ENCODE data around the gene PLAC8. TPM values are rescaled to one million over a fixed set of nuclear protein-coding genes. Genes with fewer than 3 reads are reported as not detected.
"Not testable (repeated sequence)": the region's sequence is repeated elsewhere in the genome, so short reads cannot be mapped to it uniquely, and the experiment has no call there.

Gene PLAC8
- total and polyA plus RNA-seq, 12 donors: 0.39 to 9.4 (median 0.63) TPM

DNA sequence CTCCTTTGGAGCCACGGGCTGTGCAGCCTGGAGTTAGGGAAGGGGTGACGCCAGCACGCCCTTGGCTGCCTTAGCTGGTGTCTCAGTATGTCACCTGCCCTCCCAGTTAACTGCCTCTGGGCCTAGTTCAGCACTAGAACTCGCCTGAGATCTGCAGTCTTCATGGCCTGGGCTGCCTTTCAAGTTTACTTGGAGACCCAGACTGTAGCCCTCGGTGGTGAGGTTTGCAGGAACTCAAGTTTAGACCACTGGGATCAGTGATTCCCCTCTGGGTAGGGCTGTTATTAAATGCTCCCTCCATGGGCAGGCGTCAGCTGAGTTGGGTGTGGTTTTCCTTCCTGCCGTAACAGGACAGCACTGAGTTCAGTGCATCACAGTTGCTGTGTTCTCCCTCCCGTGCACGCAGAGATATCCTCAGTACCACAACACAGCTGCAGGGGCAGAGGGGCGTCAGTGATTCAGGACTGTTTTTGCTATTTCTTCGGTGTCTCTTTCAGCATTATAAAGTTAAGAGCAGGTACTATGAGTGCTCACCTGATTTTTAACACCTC lies 30.5 kb downstream of the PLAC8 start:
- peaks cover 0 to 11% (median 0%) of the 10 kb centered on the region in 11 donors for H3K9me3 ChIP-seq
- WGBS, 2 donors: 45 to 56% methylated on average over 11 of the region's 11 CpGs
- H3K4me3 ChIP-seq: no peak overlapping the region
- H3K4me1 ChIP-seq: peaks cover 0 to 21% (median 0%) of the 10 kb centered on the region in 9 donors
- no peaks in the 10 kb centered on the region for H3K36me3 ChIP-seq
- H3K27me3 ChIP-seq: no peaks in the 10 kb centered on the region
- intact Hi-C loops (cut with DNase I): no loop called here
- ATAC-seq: peak in 5 of 8 donors; percentile 52 to 76 (median 60)
- TF ChIP-seq, protein P1, sequence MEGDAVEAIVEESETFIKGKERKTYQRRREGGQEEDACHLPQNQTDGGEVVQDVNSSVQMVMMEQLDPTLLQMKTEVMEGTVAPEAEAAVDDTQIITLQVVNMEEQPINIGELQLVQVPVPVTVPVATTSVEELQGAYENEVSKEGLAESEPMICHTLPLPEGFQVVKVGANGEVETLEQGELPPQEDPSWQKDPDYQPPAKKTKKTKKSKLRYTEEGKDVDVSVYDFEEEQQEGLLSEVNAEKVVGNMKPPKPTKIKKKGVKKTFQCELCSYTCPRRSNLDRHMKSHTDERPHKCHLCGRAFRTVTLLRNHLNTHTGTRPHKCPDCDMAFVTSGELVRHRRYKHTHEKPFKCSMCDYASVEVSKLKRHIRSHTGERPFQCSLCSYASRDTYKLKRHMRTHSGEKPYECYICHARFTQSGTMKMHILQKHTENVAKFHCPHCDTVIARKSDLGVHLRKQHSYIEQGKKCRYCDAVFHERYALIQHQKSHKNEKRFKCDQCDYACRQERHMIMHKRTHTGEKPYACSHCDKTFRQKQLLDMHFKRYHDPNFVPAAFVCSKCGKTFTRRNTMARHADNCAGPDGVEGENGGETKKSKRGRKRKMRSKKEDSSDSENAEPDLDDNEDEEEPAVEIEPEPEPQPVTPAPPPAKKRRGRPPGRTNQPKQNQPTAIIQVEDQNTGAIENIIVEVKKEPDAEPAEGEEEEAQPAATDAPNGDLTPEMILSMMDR (IDR thresholded peaks at IDR 0.05): peak in 1 of 9 donors; percentile 6
- peak overlapping the region in 1 of 10 donors; percentile 64 for H3K27ac ChIP-seq
- no peak for DNase-seq

- intact Hi-C loops (cut with DNase I): no loop called here
- no peak overlapping the region for H3K4me3 ChIP-seq
- TF ChIP-seq, protein P1 (IDR thresholded peaks at IDR 0.05): no peak
- WGBS, 2 donors: 80 to 96% methylated on average over 4 of the region's 4 CpGs
- H3K9me3 ChIP-seq: peaks cover 0 to 11% (median 0%) of the 10 kb centered on the region in 11 donors
- ATAC-seq: no peak
- peaks cover 0 to 21% (median 0%) of the 10 kb centered on the region in 9 donors for H3K4me1 ChIP-seq
- no peaks in the 10 kb centered on the region for H3K36me3 ChIP-seq
- no peak for DNase-seq
- no peak overlapping the region for H3K27ac ChIP-seq
- no peaks in the 10 kb centered on the region for H3K27me3 ChIP-seq
Observed at GRCh38 chr4:83082777-83083176, 31.8 kb downstream of the PLAC8 start.

DNA sequence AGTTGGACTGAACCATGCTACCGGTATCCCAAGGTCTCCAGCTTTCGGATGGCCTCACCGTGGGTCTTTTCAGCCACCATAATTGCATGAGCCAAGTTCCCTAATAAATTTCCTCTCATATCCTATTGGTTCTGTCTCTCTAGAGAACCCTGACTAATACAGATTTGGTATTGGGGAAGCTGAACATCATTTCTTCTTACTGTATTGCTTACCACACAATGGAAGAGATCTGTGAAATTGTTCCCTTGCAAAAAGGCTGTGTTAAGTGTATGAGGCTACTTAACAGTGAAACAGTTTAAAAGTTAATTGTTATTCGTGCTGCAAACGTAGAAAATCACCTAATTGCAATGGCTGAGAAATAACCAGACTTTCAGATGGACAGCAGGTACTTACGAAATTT lies 34.0 kb downstream of the PLAC8 start:
- ATAC-seq (no peak), DNase-seq (no peak)
- TF ChIP-seq, protein P1 (IDR thresholded peaks at IDR 0.05): no peak
- Histone ChIP-seq H3K36me3 (peaks cover 0 to 20% (median 13%) of the 10 kb centered on the region in 9 donors), H3K27ac (no peak overlapping the region), H3K9me3 (peaks cover 0 to 11% (median 0%) of the 10 kb centered on the region in 11 donors), H3K27me3 (no peaks in the 10 kb centered on the region), H3K4me1 (peaks cover 0 to 26% (median 0%) of the 10 kb centered on the region in 9 donors), H3K4me3 (no peak overlapping the region)
- WGBS, 2 donors: 91 to 92% methylated on average over 6 of the region's 6 CpGs
- intact Hi-C loops (cut with DNase I): no loop called here

- intact Hi-C loops (cut with DNase I): loop anchor here in 6 of 10 donors (2.0 to 10.0 kb wide), 2 partner anchors 179 to 185 kb away; no protein-coding TSS in a partner anchor
- Histone ChIP-seq H3K4me1 (peaks cover 0 to 16% (median 0%) of the 10 kb centered on the region in 9 donors), H3K9me3 (no peaks in the 10 kb centered on the region), H3K4me3 (no peak overlapping the region), H3K27ac (peak overlapping the region in 2 of 10 donors; percentile 22 to 35), H3K36me3 (peaks cover 0 to 63% (median 25%) of the 10 kb centered on the region in 9 donors), H3K27me3 (no peaks in the 10 kb centered on the region)
- ATAC-seq (peak in 1 of 8 donors; percentile 67), DNase-seq (no peak)
- WGBS, 2 donors: 78 to 89% methylated on average over 4 of the region's 4 CpGs
- TF ChIP-seq, protein P1 (IDR thresholded peaks at IDR 0.05): no peak
Observed at GRCh38 chr4:83075311-83076095, 39.0 kb downstream of the PLAC8 start.

GRCh38 chr4:83074783-83075182 lies 39.7 kb downstream of the PLAC8 start:
- intact Hi-C loops (cut with DNase I): loop anchor here in 9 of 10 donors (2.0 to 10.0 kb wide), 5 partner anchors 178 to 208 kb away; partner anchors contain the start of gene COQ2 (in 1 of the 9)
- not testable (repeated sequence) for H3K27me3 ChIP-seq, ATAC-seq, DNase-seq, H3K4me3 ChIP-seq, H3K9me3 ChIP-seq, H3K27ac ChIP-seq
- Histone ChIP-seq H3K36me3 (peaks cover 0 to 70% (median 29%) of the 10 kb centered on the region in 9 donors), H3K4me1 (peaks cover 0 to 16% (median 0%) of the 10 kb centered on the region in 9 donors)
- 94 to 97% methylated on average over 7 of the region's 7 CpGs for WGBS, 2 donors
